ENCODE results near the gene HYPK.

Gene HYPK

GRCh38 chr15:43851251-43851650 is 50.9 kb downstream of the HYPK start:
- DNase-seq (ENCODE audit: low read depth) = no peak

GRCh38 chr15:43852607-43853006 is 52.2 kb downstream of the HYPK start:
- no peak for DNase-seq (ENCODE audit: low read depth)
